Fibroblast of the conjunctiva (primary cell): Measurements from ENCODE around the gene CPT1B.

Experiments
- DNase-seq: peaks from one replicate; pipeline ENCODE4 v3.0.0-alpha.2; 2010; ENCODE audit warnings: low read depth

Gene CPT1B

DNA sequence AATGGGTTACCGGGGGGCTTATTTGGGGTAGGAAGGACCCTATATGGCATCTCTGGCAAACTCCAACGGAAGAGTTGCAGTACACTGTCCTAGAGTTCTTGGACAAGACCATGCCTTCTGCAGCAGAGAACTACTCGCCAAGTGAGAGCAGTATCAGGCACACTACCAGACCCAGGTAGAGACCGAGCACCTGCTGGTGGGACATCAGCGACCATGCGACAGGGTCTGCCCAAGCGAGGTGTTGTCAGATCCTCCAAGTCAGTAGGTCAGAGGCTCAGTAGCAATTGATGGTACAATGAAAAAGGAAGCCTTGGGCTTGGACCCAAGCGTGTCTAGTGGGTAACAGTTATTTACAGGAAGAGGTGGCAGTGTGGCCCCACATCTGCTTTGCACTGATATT, 7.6 kb upstream of the CPT1B start:
- no peak for DNase-seq

DNA sequence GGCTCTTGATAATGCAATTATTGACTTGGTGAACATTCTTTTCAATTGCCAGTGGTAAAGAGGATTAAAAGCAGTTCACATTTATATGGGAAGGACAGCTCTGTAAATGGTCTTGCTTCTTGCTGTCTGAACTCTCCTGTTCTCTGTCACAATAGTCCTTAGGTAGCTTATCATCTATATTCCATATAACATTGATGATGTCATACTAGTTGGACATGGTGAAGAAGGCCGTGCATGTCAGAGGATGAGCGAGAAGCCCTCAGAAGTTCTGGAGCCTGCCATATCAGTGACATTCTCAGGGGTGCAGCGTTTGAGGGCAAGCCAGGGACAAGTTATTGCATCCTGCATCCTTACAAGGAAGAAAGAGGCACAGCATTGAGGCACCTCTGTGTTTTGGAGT, 7.0 kb upstream of the CPT1B start:
- DNase-seq = no peak

DNA sequence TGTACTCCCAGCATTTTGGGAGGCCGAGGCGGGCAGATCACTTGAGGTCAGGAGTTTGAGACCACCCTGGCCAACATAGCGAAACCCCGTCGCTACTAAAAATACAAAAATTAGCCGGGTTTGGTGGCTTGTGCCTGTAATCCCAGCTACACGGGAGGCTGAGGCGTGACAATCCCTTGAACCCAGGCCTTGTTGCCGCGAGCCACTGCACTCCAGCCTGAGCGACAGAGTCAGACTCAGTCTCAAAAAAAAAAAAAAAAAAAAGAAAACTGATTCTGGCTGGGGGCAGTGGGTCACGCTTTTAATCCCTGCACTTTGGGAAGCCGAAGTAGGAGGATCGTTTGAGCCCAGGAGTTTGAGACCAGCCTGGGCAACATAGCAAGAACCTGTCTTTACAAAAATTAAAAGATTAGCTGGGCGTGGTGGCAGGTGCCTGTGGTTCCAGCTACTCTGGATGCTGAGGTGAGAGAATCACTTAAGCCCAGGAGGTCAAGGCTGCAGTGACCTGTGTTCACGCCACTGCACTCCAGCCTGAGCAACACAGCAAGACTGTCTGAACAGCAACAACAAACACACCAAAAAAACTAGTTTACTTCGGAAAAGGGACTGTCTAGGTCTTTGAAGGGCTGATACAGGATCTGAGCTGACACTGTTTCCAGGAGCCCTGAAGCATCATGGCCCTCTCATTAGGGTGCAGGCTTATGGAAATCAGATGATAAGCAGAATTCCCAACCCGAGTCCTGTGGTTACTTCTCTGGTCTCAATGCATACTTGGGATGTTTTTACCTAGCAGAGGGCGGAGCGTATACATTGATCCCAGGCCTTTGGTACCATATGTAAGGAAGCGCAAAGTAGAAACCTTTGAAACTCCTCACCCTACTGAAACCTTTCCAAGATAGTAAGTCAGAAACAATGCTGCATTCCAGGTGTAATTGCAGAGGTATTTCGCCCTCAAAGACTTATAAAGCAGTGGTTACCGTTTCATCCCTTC, 6.2 kb upstream of the CPT1B start:
- DNase-seq = no peak

- DNase-seq = no peak
Measured at GRCh38 chr22:50583294-50583861, 5.2 kb upstream of the CPT1B start.

GRCh38 chr22:50582493-50583293, 4.5 kb upstream of the CPT1B start, which contains the start of gene CHKB:
Gene CHKB, minus strand, starts transcription at chr22:50582849. Its CDS starts 68 bp downstream, at chr22:50582781.
- DNase-seq = peak; percentile 92

- no peak for DNase-seq
Measured at GRCh38 chr22:50581950-50582492, 3.8 kb upstream of the CPT1B start.

DNA sequence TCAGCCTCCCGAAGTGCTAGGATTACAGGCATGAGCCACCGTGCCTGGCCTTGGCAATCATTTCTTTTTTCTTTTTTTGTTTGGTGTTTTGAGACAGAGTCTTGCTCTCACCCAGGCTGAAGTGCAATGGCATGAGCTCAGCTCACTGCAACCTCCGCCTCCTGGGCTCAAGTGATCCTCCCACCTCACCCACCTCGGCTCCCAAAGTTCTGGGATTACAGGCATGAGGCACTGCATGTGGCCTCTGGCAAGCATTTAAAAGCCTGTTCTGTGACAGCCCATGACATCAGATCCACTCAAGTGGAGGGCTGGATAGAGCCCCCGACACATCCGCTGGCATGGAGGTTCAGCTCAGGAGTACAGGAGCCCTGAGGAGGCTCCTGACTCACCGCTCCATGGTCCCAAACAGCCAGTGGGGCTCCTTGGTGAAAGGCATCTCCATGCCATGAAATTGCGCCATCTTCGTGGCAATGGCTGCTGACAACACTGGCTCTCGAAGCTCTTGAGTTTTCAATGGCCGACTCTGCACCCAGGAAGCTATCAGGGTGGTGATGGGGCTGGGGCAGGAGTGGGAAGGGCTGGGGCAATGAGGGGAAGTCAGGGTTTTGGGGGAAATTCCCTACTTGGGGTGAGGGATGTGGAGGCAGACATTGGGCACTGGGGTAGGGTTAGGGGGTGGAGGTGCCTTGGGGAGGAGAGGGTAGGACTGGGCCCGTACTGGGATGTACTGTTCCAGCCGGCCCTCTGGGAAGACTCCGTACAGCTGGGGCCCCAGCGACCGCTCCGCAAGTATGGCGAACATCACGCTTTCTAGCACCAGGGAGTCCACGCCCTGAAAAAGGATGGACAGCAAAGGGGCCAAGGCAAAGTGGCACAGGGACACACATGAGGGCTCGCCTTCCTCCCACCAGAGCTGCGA, 3.1 kb upstream of the CPT1B start:
- no peak for DNase-seq

DNA sequence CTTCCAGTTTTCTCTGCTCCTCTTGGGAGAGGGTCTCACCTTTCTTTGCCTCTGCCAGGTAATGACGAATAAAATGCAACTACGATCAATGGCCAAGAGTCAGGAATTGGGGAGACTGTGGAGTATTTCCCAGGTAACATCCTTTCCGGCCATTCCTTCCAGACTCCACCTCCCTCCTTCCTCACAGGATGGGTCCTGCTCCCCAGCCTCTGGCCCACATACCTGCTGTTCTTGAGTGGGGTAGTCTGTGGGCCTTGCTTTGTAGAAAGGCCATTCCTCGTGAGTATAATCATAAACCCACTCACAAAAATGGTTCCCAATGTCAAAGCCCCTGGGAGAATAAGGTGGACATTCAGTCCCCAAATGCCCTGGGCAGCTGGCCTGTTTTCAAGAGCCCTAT, 1.5 kb upstream of the CPT1B start:
- no peak for DNase-seq

- no peak for DNase-seq
Measured at GRCh38 chr22:50578776-50579310, 616 bp upstream of the CPT1B start.

DNA sequence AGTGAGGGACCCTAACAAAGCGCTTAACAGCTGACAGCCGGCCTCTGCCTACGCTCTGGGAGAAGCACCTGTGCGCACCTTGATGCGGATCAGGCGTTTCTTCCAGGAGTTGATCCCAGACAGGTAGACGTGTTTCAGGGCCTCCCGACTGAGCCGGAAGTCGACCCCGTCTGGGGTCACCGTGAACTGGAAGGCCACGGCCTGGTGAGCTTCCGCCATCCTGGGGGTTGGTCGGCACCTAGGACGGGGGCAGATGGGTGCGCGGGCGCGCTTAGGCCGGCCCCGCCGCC, 585 bp downstream of the CPT1B start:
- DNase-seq = no peak

DNA sequence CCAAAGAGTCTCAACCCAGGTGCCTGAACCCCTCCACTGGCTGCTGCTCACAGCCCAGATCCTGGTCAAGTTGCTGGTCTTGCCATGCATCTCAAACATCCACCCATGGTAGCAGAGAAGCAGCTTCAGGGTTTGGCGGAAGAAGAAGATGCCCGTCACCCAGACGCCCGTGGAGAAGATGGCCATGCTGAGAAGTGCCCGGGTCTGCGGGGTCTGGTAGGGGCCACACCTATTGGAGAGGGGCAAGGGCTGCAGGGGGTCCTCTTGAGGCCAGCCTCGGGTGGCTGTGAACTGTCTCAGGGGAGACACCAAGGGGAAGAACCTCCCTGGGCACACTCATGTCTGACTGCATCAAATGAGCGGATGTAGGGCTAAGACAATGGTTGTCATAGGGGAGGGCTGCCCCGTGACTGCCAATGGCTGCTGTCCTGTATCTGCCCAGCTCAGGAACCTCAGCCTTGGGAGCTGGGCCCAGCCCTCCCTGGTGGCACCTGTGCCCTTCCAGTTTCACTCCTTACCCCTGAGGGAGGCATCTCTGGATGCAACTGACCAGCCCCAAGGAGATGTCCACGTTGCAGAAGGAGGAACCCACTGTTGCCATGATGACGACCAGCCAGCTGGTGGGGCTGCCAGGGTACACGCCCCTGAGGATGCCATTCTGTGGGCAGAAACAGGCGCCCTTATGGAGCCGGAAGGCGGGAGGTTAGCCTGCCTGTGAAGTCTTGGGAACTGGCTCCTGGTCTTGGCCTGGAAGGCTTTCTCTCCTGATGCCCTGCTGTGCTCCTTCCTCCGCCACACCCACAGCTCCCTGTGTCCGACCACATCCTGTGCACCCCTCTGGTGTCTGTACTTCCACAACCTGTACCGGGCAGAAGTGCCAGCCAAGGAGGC, 1.2 kb downstream of the CPT1B start:
- no peak for DNase-seq

GRCh38 chr22:50576070-50576469, 2.2 kb downstream of the CPT1B start:
- DNase-seq = peak; percentile 12

DNA sequence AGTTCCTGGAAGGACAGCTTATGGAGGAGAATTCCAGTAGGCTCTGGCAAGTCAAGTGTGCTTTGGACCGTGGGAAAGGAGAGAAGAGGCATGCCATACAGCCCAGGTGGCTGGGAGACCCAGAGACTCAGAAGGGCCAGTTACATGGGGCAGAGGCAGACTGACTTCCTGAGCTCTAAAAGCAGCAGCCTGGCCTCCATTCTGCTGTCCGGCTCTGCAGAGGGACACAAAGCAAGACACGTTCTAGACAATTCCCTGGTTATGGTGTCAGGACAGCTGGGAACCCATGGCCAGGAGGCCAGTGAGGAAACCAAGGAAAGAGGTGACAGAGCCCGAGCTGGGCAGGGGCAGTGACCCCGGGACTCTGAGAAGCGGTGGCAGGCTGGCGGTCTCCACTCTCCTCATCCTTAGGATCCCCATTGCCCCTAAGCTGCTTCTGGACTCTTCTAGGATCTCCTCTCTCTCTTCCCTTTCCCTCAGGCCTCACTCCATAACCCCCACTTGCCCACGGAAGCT, 2.7 kb downstream of the CPT1B start:
- DNase-seq = no peak

DNA sequence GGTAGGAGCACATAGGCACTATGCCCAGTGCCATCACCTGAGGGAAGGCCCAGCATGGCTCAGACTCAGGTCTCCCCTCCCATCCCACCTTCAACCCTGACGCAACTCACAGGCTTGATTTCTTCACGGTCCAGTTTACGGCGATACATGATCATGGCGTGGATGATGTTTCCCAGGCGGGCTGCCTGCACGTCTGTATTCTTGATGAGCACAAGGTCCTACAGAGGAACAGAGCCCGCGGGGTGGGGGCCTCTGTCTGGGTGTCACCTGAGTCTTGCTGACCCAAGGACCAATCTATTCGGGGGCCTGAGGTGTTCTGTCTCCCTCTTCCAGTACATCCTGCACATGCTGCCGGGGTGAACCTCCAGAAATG, 3.9 kb downstream of the CPT1B start:
- no peak for DNase-seq

GRCh38 chr22:50573491-50574382, 4.5 kb downstream of the CPT1B start:
- no peak for DNase-seq

DNA sequence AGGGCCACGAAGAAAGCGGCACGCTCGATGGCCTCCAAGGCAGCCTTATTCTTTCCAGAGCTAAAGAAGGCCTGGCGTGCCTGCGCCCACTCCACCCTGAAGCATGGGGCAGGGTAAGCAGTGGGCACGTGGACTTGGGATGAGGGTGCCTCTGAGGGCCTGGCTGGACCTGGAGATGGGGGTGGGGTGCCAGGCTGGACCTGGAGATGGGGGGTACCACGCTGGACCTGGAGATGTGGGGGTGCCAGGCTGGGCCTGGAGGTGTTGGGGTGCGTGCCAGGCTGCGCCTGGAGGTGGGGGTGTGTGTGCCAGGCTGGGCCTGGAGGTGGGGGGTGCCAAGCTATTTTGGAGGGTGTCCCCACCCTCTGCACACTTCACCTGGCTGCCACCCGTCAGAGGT, 5.3 kb downstream of the CPT1B start:
- no peak for DNase-seq

DNA sequence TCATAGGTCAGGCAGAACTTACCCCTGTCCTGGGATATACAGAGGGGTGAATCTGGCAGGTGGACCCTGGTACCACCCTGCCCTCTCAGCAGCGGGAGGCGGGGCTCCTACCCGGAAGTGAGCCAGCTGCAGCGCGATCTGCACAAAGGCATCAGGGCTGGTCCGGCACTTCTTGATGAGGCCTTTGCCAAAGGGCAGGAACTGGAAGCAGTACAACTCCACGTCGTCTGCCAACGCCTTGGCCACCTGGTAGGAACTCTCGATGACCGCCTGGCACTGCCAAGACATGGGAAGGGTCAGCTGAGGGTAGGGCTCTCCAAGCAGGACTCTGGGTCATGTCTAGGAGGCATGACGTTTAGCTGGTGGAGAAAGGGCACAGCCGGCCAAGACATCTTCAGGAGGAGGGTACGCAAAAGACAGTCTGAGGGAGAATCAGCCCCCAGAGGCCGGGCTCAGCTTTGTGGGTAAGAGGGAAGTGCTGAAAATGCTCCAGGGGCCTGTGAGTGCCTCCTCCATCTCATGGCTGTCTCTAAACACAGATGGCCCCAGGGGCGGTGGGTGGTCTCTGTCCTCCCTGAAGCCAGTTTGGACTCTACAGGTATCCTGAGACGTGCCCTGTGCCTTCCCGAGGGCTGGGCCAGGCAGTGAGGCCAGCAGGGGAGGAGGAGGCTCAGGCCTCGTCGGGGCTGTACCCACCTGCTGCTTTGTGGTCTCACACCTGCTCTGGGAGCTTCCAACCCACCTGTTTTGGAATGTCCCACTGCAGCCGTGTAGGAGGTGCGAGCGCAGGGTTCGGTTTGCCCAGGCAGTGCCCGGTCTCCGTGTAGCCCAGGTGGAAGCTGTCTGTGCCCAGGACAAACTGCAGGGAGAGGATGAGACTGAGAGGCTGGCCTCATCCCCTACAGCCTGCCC, 6.7 kb downstream of the CPT1B start:
- no peak for DNase-seq

GRCh38 chr22:50570861-50571260, 7.4 kb downstream of the CPT1B start:
- no peak for DNase-seq
